GM12865 (cell line): Measurements from ENCODE around the gene TEX30.

Experiments used
- DNase-seq: peaks from one replicate; pipeline ENCODE4 v3.0.0; 2010; ENCODE audit warnings: low read depth
- H3K4me3 ChIP-seq: 2 replicates; pipeline ENCODE4 v1.5.1; 2011; ENCODE audit warnings: mild to moderate bottlenecking, low read depth, low read length, control low read depth
- TF ChIP-seq, protein P1 (sequence below): IDR thresholded peaks from 2 replicates; pipeline ENCODE4 v1.5.1; 2011; ENCODE audit warnings: low read length, control low read depth, low read depth, inconsistent platforms; ENCODE audit not compliant: insufficient read depth; ENCODE audit errors: missing control alignments

TEX30 gene

DNA sequence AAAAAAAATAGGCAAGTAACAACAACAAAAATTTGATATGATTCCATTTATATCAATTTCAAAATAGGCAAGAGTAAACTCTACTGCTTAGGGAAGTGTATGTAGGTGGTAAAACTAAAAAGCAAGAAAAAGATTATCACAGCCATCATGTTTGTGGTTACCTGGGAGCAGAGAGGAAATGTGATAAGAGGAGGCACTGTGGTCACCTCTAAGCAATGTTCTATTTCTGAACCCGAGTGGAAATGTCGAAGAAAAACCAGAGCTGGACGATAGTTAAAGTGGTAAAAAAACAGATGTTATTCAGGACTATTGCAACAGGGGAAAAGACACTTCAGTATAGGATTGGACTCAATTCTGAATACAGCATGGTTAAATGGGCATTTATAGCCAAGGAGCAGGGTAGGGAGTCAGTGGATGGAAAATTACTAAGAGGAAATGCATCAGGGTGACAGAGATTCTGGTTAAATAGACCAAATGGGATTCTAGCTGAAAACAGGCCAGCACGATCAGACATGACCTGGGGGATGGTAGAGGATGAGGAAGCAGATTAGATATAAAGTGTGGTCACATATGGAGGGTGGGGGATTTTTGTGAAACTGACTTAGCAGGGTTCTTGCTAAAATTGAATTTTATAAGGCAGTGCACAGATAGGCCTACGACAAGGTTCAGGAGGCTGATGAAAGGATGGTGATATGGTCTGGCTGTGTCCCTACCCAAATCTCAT lies 6.0 kb upstream of the TEX30 start:
- no peak overlapping the region for H3K4me3 ChIP-seq
- DNase-seq, result no peak
- TF ChIP-seq, protein P1, sequence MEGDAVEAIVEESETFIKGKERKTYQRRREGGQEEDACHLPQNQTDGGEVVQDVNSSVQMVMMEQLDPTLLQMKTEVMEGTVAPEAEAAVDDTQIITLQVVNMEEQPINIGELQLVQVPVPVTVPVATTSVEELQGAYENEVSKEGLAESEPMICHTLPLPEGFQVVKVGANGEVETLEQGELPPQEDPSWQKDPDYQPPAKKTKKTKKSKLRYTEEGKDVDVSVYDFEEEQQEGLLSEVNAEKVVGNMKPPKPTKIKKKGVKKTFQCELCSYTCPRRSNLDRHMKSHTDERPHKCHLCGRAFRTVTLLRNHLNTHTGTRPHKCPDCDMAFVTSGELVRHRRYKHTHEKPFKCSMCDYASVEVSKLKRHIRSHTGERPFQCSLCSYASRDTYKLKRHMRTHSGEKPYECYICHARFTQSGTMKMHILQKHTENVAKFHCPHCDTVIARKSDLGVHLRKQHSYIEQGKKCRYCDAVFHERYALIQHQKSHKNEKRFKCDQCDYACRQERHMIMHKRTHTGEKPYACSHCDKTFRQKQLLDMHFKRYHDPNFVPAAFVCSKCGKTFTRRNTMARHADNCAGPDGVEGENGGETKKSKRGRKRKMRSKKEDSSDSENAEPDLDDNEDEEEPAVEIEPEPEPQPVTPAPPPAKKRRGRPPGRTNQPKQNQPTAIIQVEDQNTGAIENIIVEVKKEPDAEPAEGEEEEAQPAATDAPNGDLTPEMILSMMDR, result no peak

DNA sequence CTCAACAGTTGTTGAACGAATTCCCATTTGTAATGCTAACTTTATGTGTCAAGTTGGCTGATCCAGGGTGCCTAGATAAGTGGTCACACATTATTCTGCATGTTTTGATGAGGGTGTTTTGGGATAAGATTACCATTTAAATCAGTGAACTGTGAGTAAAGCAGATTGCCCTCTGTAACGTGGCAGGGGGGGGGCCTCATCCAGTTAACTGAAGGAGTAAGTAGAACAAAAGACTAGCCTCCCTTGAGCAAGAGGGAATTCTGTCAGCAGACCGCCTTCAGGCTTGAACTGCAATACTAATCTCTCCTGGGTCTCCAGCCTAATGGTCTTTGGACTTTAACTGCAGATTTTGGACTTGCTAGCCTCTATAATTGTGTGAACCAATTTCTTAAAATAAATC lies 4.2 kb upstream of the TEX30 start:
- H3K4me3 ChIP-seq, result no peak overlapping the region
- TF ChIP-seq, protein P1, result no peak

DNA sequence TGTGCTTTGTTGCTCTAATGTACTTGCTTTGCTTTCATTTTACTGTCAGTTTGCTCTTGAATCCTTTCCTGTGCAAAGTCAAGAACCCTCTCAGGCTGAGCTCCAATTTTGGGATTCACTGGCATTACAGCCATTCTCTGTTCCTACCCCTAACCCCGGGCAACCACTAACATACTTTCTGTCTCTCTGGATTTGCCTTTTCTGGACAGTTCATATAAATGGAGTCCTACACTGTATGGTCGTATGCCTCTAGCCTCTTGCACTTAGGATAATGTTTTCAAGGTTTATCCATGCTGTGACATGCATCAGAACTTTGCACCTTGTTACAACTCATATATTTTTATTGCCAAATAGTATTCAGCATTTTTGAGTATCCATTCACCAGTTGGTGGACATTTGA lies 2.7 kb upstream of the TEX30 start:
- DNase-seq, result no peak
- TF ChIP-seq, protein P1, result no peak
- no peak overlapping the region for H3K4me3 ChIP-seq

More for the DNA sequence above, 4.2 kb upstream of the TEX30 start:
- DNase-seq, result no peak

DNA sequence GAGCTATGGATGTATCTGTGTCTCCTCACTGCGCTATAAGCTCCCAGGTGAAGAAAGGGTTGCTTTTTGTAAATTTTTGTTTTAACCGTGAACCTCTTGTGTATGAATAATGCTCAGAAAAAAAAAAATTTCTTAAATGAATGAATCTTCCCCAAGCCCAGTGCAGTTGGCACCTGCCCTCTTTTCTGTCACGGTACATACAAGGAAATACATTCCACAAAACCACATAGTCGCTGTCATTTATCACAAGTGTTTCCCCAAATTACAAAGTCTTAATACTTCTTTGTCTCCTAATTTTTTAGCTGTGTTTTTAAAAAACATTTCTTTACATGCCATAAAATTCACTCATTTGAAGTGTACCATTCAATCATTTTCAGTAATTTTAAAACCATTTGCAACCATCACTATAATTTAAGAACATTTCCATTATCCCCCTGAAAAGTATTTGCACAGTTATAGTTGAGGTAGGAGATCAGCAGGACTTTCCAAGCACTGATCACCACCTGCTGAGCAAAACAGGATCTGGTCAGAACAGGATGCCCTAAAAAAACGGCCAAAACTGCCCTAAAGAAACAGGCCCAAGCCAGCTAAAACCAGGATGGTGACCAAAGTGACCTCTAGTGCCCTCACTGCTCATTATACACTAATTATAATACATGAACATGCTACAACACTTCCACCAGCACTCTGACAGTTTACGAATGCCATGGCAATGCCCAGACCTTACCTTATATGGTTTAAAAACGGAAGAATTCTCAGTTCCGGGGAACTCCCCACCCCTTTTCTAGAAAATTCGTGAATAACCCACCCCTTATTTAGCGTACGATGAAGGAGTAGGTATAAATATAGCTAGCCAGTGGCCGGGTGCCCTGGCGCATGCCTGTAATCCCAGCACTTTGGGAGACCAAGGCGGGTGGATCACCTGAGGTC lies 1.3 kb upstream of the TEX30 start:
- TF ChIP-seq, protein P1, result no peak
- no peak overlapping the region for H3K4me3 ChIP-seq
- no peak for DNase-seq

DNA sequence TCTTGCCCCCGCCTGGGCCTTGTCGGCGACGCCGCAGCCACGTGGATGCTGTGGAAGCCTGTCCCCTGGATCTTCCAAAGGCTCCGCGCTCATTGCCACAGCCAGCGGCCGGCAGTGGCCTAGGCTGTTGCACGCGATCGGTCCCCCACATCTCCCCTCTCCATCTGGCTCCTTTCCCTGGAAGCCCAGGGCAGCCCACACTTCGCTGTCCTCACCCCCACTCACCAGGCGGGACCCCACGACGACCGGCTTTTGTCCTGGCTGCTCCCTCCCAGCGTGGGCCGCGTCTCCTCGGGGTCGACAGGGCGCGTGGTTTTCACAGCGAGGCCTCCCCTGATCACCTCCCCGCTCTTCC lies 605 bp upstream of the TEX30 start:
- peak overlapping the region; percentile 73 for H3K4me3 ChIP-seq
- DNase-seq, result no peak
- TF ChIP-seq, protein P1, result no peak

DNA sequence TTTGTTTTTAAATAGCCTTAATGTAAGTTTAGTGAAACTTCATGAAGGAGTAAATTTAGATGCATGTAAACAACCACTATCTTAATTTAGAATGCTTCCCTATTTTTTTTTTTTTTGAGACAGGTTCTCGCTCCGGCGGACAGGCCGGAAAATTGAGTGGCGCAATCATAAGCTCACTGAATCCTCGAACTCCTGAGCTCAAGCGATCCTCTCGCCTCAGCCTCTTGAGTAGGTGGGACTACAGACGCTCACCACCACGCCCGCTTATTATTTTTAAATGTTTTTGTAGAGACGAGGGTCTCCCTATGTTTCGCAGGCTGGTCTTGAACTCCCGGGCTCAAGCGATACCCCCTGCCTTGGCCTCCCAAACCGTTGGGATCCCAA lies 1.6 kb downstream of the TEX30 start:
- H3K4me3 ChIP-seq, result no peak overlapping the region
- no peak for DNase-seq
- TF ChIP-seq, protein P1, result no peak
